Breast epithelium (tissue), 3 donors: ENCODE data around the gene FOS.

Experiments used
- POLR2A ChIP-seq: fragments of 450-650 bp; IDR thresholded peaks from one replicate; pipeline ENCODE4 v1.6.1; 2016; ENCODE audit warnings: antibody characterized with exemption, mild to moderate bottlenecking, moderate library complexity
- POLR2AphosphoS5 ChIP-seq, 3 donors: sonication (generic); formaldehyde crosslinking; IDR thresholded peaks; one replicate each; pipeline ENCODE4 v1.6.1; 2017; ENCODE audit warnings: antibody characterized with exemption in 3 of 3
- TF ChIP-seq, protein P1 (sequence below), 3 donors: fragments of 450-650 bp; IDR thresholded peaks; one replicate each; pipeline ENCODE4 v1.5.1; 2016 to 2017; ENCODE audit warnings: antibody characterized with exemption in 3 of 3, mild to moderate bottlenecking in 3 of 3, moderate library complexity in 3 of 3

DNA sequence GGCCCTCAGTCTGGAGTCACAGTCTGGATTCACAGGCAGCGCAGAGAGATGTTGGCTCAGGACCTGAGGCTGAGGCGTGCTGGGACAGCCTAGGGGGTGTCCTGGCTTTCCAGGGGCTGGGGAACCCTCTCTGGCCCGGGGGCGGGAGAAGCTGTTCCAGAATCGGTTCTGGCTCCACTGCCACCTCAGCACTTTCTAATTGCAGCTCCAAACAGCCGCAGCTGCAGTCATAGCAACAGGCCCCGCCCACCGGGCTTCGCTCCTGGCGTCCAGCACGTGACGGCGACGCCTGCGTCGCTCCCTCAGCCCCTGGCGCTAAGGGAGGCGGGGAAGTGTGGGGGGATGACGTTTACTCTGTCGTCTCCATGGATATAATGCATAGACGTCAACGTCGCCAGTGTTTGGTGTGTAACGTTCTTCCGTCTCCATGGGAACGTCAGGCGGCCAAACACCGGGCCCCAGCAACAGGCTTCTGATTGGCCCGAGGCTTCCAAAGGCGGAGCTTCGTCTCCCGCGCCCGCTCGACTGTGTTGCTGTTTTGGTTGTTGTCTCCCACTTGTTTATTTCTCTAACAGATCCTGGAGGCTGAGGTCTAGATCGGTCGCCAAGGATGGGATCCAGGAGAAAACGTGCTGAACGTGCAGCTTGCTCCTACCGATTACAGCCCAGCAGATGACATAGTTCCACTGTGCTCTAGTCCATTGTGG, 19.7 kb upstream of the FOS start:
- TF ChIP-seq, protein P1, sequence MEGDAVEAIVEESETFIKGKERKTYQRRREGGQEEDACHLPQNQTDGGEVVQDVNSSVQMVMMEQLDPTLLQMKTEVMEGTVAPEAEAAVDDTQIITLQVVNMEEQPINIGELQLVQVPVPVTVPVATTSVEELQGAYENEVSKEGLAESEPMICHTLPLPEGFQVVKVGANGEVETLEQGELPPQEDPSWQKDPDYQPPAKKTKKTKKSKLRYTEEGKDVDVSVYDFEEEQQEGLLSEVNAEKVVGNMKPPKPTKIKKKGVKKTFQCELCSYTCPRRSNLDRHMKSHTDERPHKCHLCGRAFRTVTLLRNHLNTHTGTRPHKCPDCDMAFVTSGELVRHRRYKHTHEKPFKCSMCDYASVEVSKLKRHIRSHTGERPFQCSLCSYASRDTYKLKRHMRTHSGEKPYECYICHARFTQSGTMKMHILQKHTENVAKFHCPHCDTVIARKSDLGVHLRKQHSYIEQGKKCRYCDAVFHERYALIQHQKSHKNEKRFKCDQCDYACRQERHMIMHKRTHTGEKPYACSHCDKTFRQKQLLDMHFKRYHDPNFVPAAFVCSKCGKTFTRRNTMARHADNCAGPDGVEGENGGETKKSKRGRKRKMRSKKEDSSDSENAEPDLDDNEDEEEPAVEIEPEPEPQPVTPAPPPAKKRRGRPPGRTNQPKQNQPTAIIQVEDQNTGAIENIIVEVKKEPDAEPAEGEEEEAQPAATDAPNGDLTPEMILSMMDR (IDR thresholded peaks at IDR 0.05) = no peak
- peak; percentile 88 to 95 (median 94) for TF ChIP-seq POLR2AphosphoS5 (IDR thresholded peaks at IDR 0.05)
- peak; percentile 76 for TF ChIP-seq POLR2A
